GM20000 (cell line): ENCODE measurements around the gene LRRC2.

Experiments
- DNase-seq: peaks from one replicate; pipeline ENCODE4 v3.0.0; 2012; ENCODE audit warnings: low spot score
- CTCF ChIP-seq: IDR thresholded peaks from 2 replicates; pipeline ENCODE4 v1.5.1; 2012; ENCODE audit warnings: mild to moderate bottlenecking, control low read depth; ENCODE audit errors: extremely low read depth, missing control alignments

LRRC2 gene

GRCh38 chr3:46574243-46574646 lies 8.1 kb upstream of the LRRC2 start:
- no peak for TF ChIP-seq CTCF
- no peak for DNase-seq

- TF ChIP-seq CTCF: no peak
- no peak for DNase-seq
Measured at GRCh38 chr3:46573701-46574100, 7.6 kb upstream of the LRRC2 start.

GRCh38 chr3:46571684-46572083 lies 5.6 kb upstream of the LRRC2 start:
- DNase-seq: no peak
- no peak for TF ChIP-seq CTCF

- no peak for TF ChIP-seq CTCF
- no peak for DNase-seq
Measured at GRCh38 chr3:46565607-46566039, 479 bp downstream of the LRRC2 start.

GRCh38 chr3:46565077-46565476 lies 1.0 kb downstream of the LRRC2 start:
- DNase-seq: no peak
- TF ChIP-seq CTCF: no peak

GRCh38 chr3:46564190-46565021 lies 1.7 kb downstream of the LRRC2 start:
- no peak for TF ChIP-seq CTCF
- DNase-seq: no peak

- no peak for TF ChIP-seq CTCF
- DNase-seq: no peak
Measured at GRCh38 chr3:46561951-46562350, 4.2 kb downstream of the LRRC2 start.
